Endothelial cell (in vitro differentiated cells): ENCODE results near the gene SCARB2. TPM values are rescaled to one million over a fixed set of nuclear protein-coding genes. Genes with fewer than 3 reads are reported as not detected.
A peak's percentile ranks its signal among the peaks of the same experiment; 100 is the strongest.

Experiments used
- DNase-seq: peaks from one replicate; pipeline ENCODE4 v3.0.0; 2021; ENCODE audit warnings: low spot score
- H3K27ac Mint-ChIP-seq: one replicate; pipeline ENCODE4 v1.8.0; 2021; ENCODE audit warnings: mixed read lengths, inconsistent platforms; ENCODE audit not compliant: unreplicated experiment
- H3K27me3 Mint-ChIP-seq: one replicate; pipeline ENCODE4 v1.8.0; 2021; ENCODE audit warnings: mild to moderate bottlenecking, moderate library complexity, mixed read lengths, inconsistent platforms; ENCODE audit not compliant: unreplicated experiment
- H3K36me3 Mint-ChIP-seq: one replicate; pipeline ENCODE4 v1.8.0; 2021; ENCODE audit warnings: mild to moderate bottlenecking, low read depth, mixed read lengths, inconsistent platforms; ENCODE audit not compliant: unreplicated experiment
- H3K4me1 Mint-ChIP-seq: one replicate; pipeline ENCODE4 v1.8.0; 2021; ENCODE audit warnings: mild to moderate bottlenecking, mixed read lengths, inconsistent platforms; ENCODE audit not compliant: unreplicated experiment
- H3K4me3 Mint-ChIP-seq: one replicate; pipeline ENCODE4 v1.8.0; 2021; ENCODE audit warnings: mild to moderate bottlenecking, mixed read lengths, inconsistent platforms; ENCODE audit not compliant: unreplicated experiment
- H3K9me3 Mint-ChIP-seq: one replicate; pipeline ENCODE4 v1.8.0; 2021; ENCODE audit warnings: mixed read lengths, inconsistent platforms; ENCODE audit not compliant: unreplicated experiment
- CTCF ChIP-seq: fragments of 200-600 bp; sonication (generic); IDR thresholded peaks from one replicate; pipeline ENCODE4 v1.5.0; 2021; ENCODE audit warnings: antibody characterized with exemption; ENCODE audit not compliant: unreplicated experiment
- total RNA-seq: library from RNA; stranded (reverse); fragmentation: NEBNext Ultra II Directional; extraction: Animal tissue kit (Norgen Biotek cat#: 25700); gene quantifications from one replicate; pipeline ENCODE4 v1.2.1, GENCODE V29; 2021; ENCODE audit not compliant: unreplicated experiment

The SCARB2 gene
- total RNA-seq, 1 donor from 2014 or later = 181 TPM

- H3K9me3 Mint-ChIP-seq = no peaks in the 10 kb centered on the region
These were observed 3.6 kb upstream of the SCARB2 start for GRCh38 chr4:76216975-76217814.

GRCh38 chr4:76216524-76216923 lies 2.9 kb upstream of the SCARB2 start:
- TF ChIP-seq CTCF = no peak
- peaks cover 14% of the 10 kb centered on the region for H3K27me3 Mint-ChIP-seq
- no peaks in the 10 kb centered on the region for H3K9me3 Mint-ChIP-seq
- no peak for DNase-seq
- peaks cover 30% of the 10 kb centered on the region for H3K4me1 Mint-ChIP-seq
- peak overlapping the region; percentile 61 for H3K27ac Mint-ChIP-seq
- peaks cover 11% of the 10 kb centered on the region for H3K36me3 Mint-ChIP-seq
- H3K4me3 Mint-ChIP-seq = no peak overlapping the region

More at GRCh38 chr4:76216975-76217814, 3.6 kb upstream of the SCARB2 start:
- no peak for TF ChIP-seq CTCF
- Mint-ChIP-seq H3K27ac (no peak overlapping the region), H3K4me1 (peaks cover 25% of the 10 kb centered on the region), H3K4me3 (no peak overlapping the region), H3K27me3 (peaks cover 14% of the 10 kb centered on the region), H3K36me3 (peaks cover 11% of the 10 kb centered on the region)
- no peak for DNase-seq

- Mint-ChIP-seq H3K27ac (no peak overlapping the region), H3K4me1 (peaks cover 45% of the 10 kb centered on the region), H3K27me3 (peaks cover 14% of the 10 kb centered on the region), H3K36me3 (peaks cover 11% of the 10 kb centered on the region), H3K4me3 (no peak overlapping the region), H3K9me3 (no peaks in the 10 kb centered on the region)
- TF ChIP-seq CTCF = no peak
- no peak for DNase-seq
These were observed 1.5 kb upstream of the SCARB2 start for GRCh38 chr4:76215077-76215476.

GRCh38 chr4:76214177-76214675 lies 602 bp upstream of the SCARB2 start:
- peaks cover 49% of the 10 kb centered on the region for H3K4me1 Mint-ChIP-seq
- no peak for TF ChIP-seq CTCF
- H3K27ac Mint-ChIP-seq = peak overlapping the region; percentile 21
- DNase-seq = no peak
- H3K36me3 Mint-ChIP-seq = peaks cover 11% of the 10 kb centered on the region
- peak overlapping the region; percentile 91 for H3K4me3 Mint-ChIP-seq
- H3K27me3 Mint-ChIP-seq = peaks cover 14% of the 10 kb centered on the region
- H3K9me3 Mint-ChIP-seq = no peaks in the 10 kb centered on the region

GRCh38 chr4:76212851-76213414 lies 691 bp downstream of the SCARB2 start:
- DNase-seq = no peak
- TF ChIP-seq CTCF = no peak
- Mint-ChIP-seq H3K9me3 (no peaks in the 10 kb centered on the region), H3K36me3 (peaks cover 7% of the 10 kb centered on the region), H3K4me1 (peaks cover 55% of the 10 kb centered on the region), H3K27me3 (peaks cover 10% of the 10 kb centered on the region), H3K4me3 (peak overlapping the region; percentile 97), H3K27ac (peak overlapping the region; percentile 62)
